PC-9 (cell line): ENCODE results near the gene UTP18.

Experiments used
- CTCF ChIP-seq: fragments of 200-600 bp; sonication (generic); conservative IDR thresholded peaks from 2 replicates; pipeline ENCODE4 v1.6.1; 2017; ENCODE audit warnings: mixed run types, antibody characterized with exemption, mild to moderate bottlenecking, moderate library complexity
- EZH2 ChIP-seq: fragments of 200-600 bp; sonication (generic); IDR thresholded peaks from 2 replicates; pipeline ENCODE4 v1.8.0; 2017; ENCODE audit warnings: antibody characterized with exemption, low read depth

- no peak for TF ChIP-seq CTCF
- no peak for TF ChIP-seq EZH2
These were observed 2.7 kb downstream of the UTP18 start for GRCh38 chr17:51263006-51263405.
